Ishikawa (cell line): ENCODE data around the gene TRDN.

Source experiments
- CEBPB ChIP-seq: IDR thresholded peaks from 2 replicates; pipeline ENCODE4 v1.6.1; 2012
- EP300 ChIP-seq: IDR thresholded peaks from 2 replicates; pipeline ENCODE4 v1.6.1; 2012; ENCODE audit warnings: borderline replicate concordance
- NFIC ChIP-seq: IDR thresholded peaks from 2 replicates; pipeline ENCODE4 v1.6.1; 2012
- TAF1 ChIP-seq: IDR thresholded peaks from 2 replicates; pipeline ENCODE4 v1.6.1; 2012; ENCODE audit warnings: low read depth, mild to moderate bottlenecking
- TCF12 ChIP-seq: IDR thresholded peaks from 2 replicates; pipeline ENCODE4 v1.6.1; 2012; ENCODE audit warnings: low read depth

DNA sequence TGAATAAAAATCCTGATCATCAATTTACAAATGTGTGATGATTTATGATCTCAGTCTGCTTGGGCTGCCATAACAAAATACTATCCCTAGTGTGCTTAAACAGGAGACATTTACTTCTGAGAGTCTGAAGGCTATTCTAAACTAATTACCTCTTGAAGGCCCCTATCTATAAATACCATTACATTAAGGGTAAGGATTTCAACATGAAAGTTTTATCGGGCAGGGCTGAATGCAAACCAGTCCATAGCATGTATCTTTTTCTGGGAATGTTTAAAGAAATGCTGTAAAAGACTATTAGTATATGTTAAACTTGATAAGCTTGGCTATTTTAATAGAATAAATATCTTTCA lies 48.2 kb downstream of the TRDN start:
- TF ChIP-seq TAF1: no peak
- TF ChIP-seq NFIC: no peak
- TF ChIP-seq CEBPB: no peak
- TF ChIP-seq EP300: no peak
- no peak for TF ChIP-seq TCF12
